Activated naive CD8-positive, alpha-beta T cell treated with anti-CD3 and anti-CD28 coated beads, Interleukin-2, amount 10 ng/mL, durations not matched to agents 7 days and 5 days (primary cell): ENCODE data around the gene SQSTM1. TPM values are rescaled to one million over a fixed set of nuclear protein-coding genes. Genes with fewer than 3 reads are reported as not detected.

Source experiments
- ATAC-seq: fragments of 150-1000 bp; cut with Tn5 transposase; one replicate; pipeline ENCODE4 v1.10.0; 2021; ENCODE audit warnings: low read depth, moderate library complexity
- POLR2A ChIA-PET: fragments of 350-600 bp; sonication (Branson Sonifier 250); formaldehyde crosslinking; loops from one replicate; lab custom pipeline; 2021; ENCODE audit warnings: antibody characterized with exemption; lab: Charles Lee
- DNase-seq: peaks from one replicate; pipeline ENCODE4 v3.0.0; 2021
- H3K27ac Mint-ChIP-seq: one replicate; pipeline ENCODE4 v1.8.0; 2022; ENCODE audit warnings: mild to moderate bottlenecking, mixed read lengths
- H3K27me3 Mint-ChIP-seq: one replicate; pipeline ENCODE4 v1.8.0; 2022; ENCODE audit warnings: mild to moderate bottlenecking, moderate library complexity, mixed read lengths
- H3K36me3 Mint-ChIP-seq: one replicate; pipeline ENCODE4 v1.8.0; 2021; ENCODE audit warnings: mild to moderate bottlenecking, mixed read lengths
- H3K4me1 Mint-ChIP-seq: one replicate; pipeline ENCODE4 v1.8.0; 2021; ENCODE audit warnings: mixed read lengths
- H3K4me3 Mint-ChIP-seq: one replicate; pipeline ENCODE4 v1.8.0; 2022; ENCODE audit warnings: mild to moderate bottlenecking, moderate library complexity, mixed read lengths
- H3K9me3 Mint-ChIP-seq: one replicate; pipeline ENCODE4 v1.8.0; 2021; ENCODE audit warnings: mixed read lengths
- total RNA-seq, 2 experiments: library from RNA; stranded (reverse); gene quantifications; one replicate each; pipeline ENCODE4 v1.2.3, GENCODE V29; 2021

Gene SQSTM1
- total RNA-seq, 2 experiments from 2014 or later, result 196 to 216 TPM

GRCh38 chr5:179796877-179797608 lies 23.7 kb upstream of the SQSTM1 start:
- H3K27me3 Mint-ChIP-seq, result no peaks in the 10 kb centered on the region
- H3K4me3 Mint-ChIP-seq, result peak overlapping the region; percentile 47
- peaks cover 24% of the 10 kb centered on the region for H3K4me1 Mint-ChIP-seq
- no peak for ATAC-seq
- H3K27ac Mint-ChIP-seq, result peak overlapping the region; percentile 60
- DNase-seq, result no peak
- H3K36me3 Mint-ChIP-seq, result peaks cover 7% of the 10 kb centered on the region
- H3K9me3 Mint-ChIP-seq, result no peaks in the 10 kb centered on the region
- POLR2A ChIA-PET, result interaction anchor here (0.8 to 2.6 kb wide), 4 partner anchors 9 to 23 kb away, joined by 3 to 9 read pairs (median 3); partner anchors contain the start of gene SQSTM1

GRCh38 chr5:179797741-179798140 lies 23.0 kb upstream of the SQSTM1 start:
- Mint-ChIP-seq H3K27me3 (no peaks in the 10 kb centered on the region), H3K4me3 (no peak overlapping the region), H3K27ac (no peak overlapping the region), H3K9me3 (no peaks in the 10 kb centered on the region), H3K36me3 (peaks cover 7% of the 10 kb centered on the region), H3K4me1 (peaks cover 23% of the 10 kb centered on the region)
- DNase-seq (no peak), ATAC-seq (no peak)
- POLR2A ChIA-PET, result interaction anchor here (0.8 to 2.6 kb wide), 4 partner anchors 8 to 22 kb away, joined by 3 to 9 read pairs (median 3); partner anchors contain the start of gene SQSTM1

GRCh38 chr5:179798144-179798770 lies 22.4 kb upstream of the SQSTM1 start:
- no peak for DNase-seq
- Mint-ChIP-seq H3K9me3 (no peaks in the 10 kb centered on the region), H3K27me3 (no peaks in the 10 kb centered on the region), H3K4me1 (peaks cover 22% of the 10 kb centered on the region), H3K4me3 (no peak overlapping the region), H3K27ac (no peak overlapping the region), H3K36me3 (peaks cover 7% of the 10 kb centered on the region)
- no peak for ATAC-seq
- POLR2A ChIA-PET, result interaction anchor here (0.8 to 2.6 kb wide), 3 partner anchors 8 to 109 kb away, joined by 3 to 9 read pairs (median 3); partner anchors contain the start of gene SQSTM1

- H3K9me3 Mint-ChIP-seq, result no peaks in the 10 kb centered on the region
- peaks cover 21% of the 10 kb centered on the region for H3K4me1 Mint-ChIP-seq
- peaks cover 7% of the 10 kb centered on the region for H3K36me3 Mint-ChIP-seq
- ATAC-seq (no peak), DNase-seq (no peak)
- no peak overlapping the region for H3K4me3 Mint-ChIP-seq
- POLR2A ChIA-PET, result interaction anchor here (0.8 kb wide), 1 partner anchor 108 kb away, joined by 3 read pairs; no protein-coding TSS in a partner anchor
- no peaks in the 10 kb centered on the region for H3K27me3 Mint-ChIP-seq
- peak overlapping the region; percentile 56 for H3K27ac Mint-ChIP-seq
Observed at GRCh38 chr5:179798771-179799643, 21.7 kb upstream of the SQSTM1 start.

GRCh38 chr5:179799644-179799973 lies 21.1 kb upstream of the SQSTM1 start:
- Mint-ChIP-seq H3K4me3 (no peak overlapping the region), H3K9me3 (no peaks in the 10 kb centered on the region), H3K36me3 (peaks cover 7% of the 10 kb centered on the region), H3K27ac (peak overlapping the region; percentile 56), H3K4me1 (peaks cover 22% of the 10 kb centered on the region), H3K27me3 (no peaks in the 10 kb centered on the region)
- POLR2A ChIA-PET, result no interaction called here
- ATAC-seq, result no peak
- no peak for DNase-seq

GRCh38 chr5:179800071-179800695 lies 20.5 kb upstream of the SQSTM1 start:
- POLR2A ChIA-PET, result no interaction called here
- H3K4me3 Mint-ChIP-seq, result no peak overlapping the region
- peaks cover 25% of the 10 kb centered on the region for H3K4me1 Mint-ChIP-seq

GRCh38 chr5:179800696-179801201 lies 20.0 kb upstream of the SQSTM1 start:
- H3K27ac Mint-ChIP-seq, result no peak overlapping the region
- ATAC-seq, result no peak

More at GRCh38 chr5:179800071-179800695, 20.5 kb upstream of the SQSTM1 start:
- Mint-ChIP-seq H3K9me3 (no peaks in the 10 kb centered on the region), H3K27ac (no peak overlapping the region), H3K36me3 (peaks cover 7% of the 10 kb centered on the region), H3K27me3 (no peaks in the 10 kb centered on the region)
- DNase-seq (no peak), ATAC-seq (no peak)

GRCh38 chr5:179801304-179802206 lies 19.1 kb upstream of the SQSTM1 start:
- ATAC-seq (peak; percentile 41), DNase-seq (peak; percentile 86)
- Mint-ChIP-seq H3K27me3 (no peaks in the 10 kb centered on the region), H3K4me3 (no peak overlapping the region), H3K27ac (peak overlapping the region; percentile 60), H3K36me3 (peaks cover 7% of the 10 kb centered on the region), H3K4me1 (peaks cover 28% of the 10 kb centered on the region), H3K9me3 (no peaks in the 10 kb centered on the region)
- POLR2A ChIA-PET, result interaction anchor here (0.6 to 1.8 kb wide), 8 partner anchors 10 to 288 kb away, joined by 3 to 8 read pairs (median 4); partner anchors contain the start of genes HNRNPH1 and SQSTM1

More at GRCh38 chr5:179800696-179801201, 20.0 kb upstream of the SQSTM1 start:
- no peaks in the 10 kb centered on the region for H3K27me3 Mint-ChIP-seq
- no peak overlapping the region for H3K4me3 Mint-ChIP-seq
- peaks cover 7% of the 10 kb centered on the region for H3K36me3 Mint-ChIP-seq
- peaks cover 28% of the 10 kb centered on the region for H3K4me1 Mint-ChIP-seq
- no peaks in the 10 kb centered on the region for H3K9me3 Mint-ChIP-seq
- DNase-seq, result no peak
- POLR2A ChIA-PET, result no interaction called here

- H3K4me1 Mint-ChIP-seq, result peaks cover 28% of the 10 kb centered on the region
- no peaks in the 10 kb centered on the region for H3K27me3 Mint-ChIP-seq
- peaks cover 3% of the 10 kb centered on the region for H3K36me3 Mint-ChIP-seq
- peak overlapping the region; percentile 68 for H3K27ac Mint-ChIP-seq
- DNase-seq (no peak), ATAC-seq (no peak)
- POLR2A ChIA-PET, result interaction anchor here (0.6 to 1.8 kb wide), 8 partner anchors 9 to 287 kb away, joined by 3 to 8 read pairs (median 4); partner anchors contain the start of genes HNRNPH1 and SQSTM1
- no peaks in the 10 kb centered on the region for H3K9me3 Mint-ChIP-seq
- no peak overlapping the region for H3K4me3 Mint-ChIP-seq
Observed at GRCh38 chr5:179802207-179802883, 18.4 kb upstream of the SQSTM1 start.

- Mint-ChIP-seq H3K27ac (peak overlapping the region; percentile 68), H3K27me3 (no peaks in the 10 kb centered on the region), H3K9me3 (no peaks in the 10 kb centered on the region), H3K36me3 (peaks cover 3% of the 10 kb centered on the region), H3K4me1 (peaks cover 28% of the 10 kb centered on the region), H3K4me3 (no peak overlapping the region)
- POLR2A ChIA-PET, result interaction anchor here (1.1 to 1.8 kb wide), 3 partner anchors 17 to 113 kb away, joined by 3 to 8 read pairs (median 5); partner anchors contain the start of gene SQSTM1
- no peak for DNase-seq
- no peak for ATAC-seq
Observed at GRCh38 chr5:179802950-179803562, 17.6 kb upstream of the SQSTM1 start.
